HG03064 (cell line): ENCODE measurements around the gene SORCS3.

ENCODE experiments used
- ATAC-seq: cut with Tn5 transposase; IDR thresholded peaks from one replicate; pipeline ENCODE4 v1.9.1; 2021; ENCODE audit warnings: low read depth; ENCODE audit not compliant: unreplicated experiment

The SORCS3 gene

GRCh38 chr10:104824380-104825006 lies 183.4 kb downstream of the SORCS3 start:
- ATAC-seq: no peak

- ATAC-seq: no peak
Measured at GRCh38 chr10:104831272-104831671, 190.2 kb downstream of the SORCS3 start.

GRCh38 chr10:104834580-104834979 lies 193.5 kb downstream of the SORCS3 start:
- no peak for ATAC-seq

- ATAC-seq: no peak
Measured at GRCh38 chr10:104835422-104835821, 194.3 kb downstream of the SORCS3 start.

GRCh38 chr10:104842704-104843103 lies 201.6 kb downstream of the SORCS3 start:
- ATAC-seq: no peak

GRCh38 chr10:104844073-104844472 lies 203.0 kb downstream of the SORCS3 start:
- no peak for ATAC-seq

- ATAC-seq: no peak
Measured at GRCh38 chr10:104850023-104850422, 208.9 kb downstream of the SORCS3 start.

GRCh38 chr10:104867966-104868598 lies 227.0 kb downstream of the SORCS3 start:
- no peak for ATAC-seq

- ATAC-seq: no peak
Measured at GRCh38 chr10:104872691-104873090, 231.6 kb downstream of the SORCS3 start.

GRCh38 chr10:104873161-104873560 lies 232.1 kb downstream of the SORCS3 start:
- no peak for ATAC-seq

GRCh38 chr10:104875561-104875960 lies 234.5 kb downstream of the SORCS3 start:
- ATAC-seq: no peak

- ATAC-seq: no peak
Measured at GRCh38 chr10:104880624-104881398, 239.7 kb downstream of the SORCS3 start.

GRCh38 chr10:104881740-104882139 lies 240.7 kb downstream of the SORCS3 start:
- no peak for ATAC-seq

GRCh38 chr10:104892879-104893617 lies 252.0 kb downstream of the SORCS3 start:
- ATAC-seq: no peak

- ATAC-seq: no peak
Measured at GRCh38 chr10:104893701-104894100, 252.6 kb downstream of the SORCS3 start.

GRCh38 chr10:104894681-104895080 lies 253.6 kb downstream of the SORCS3 start:
- no peak for ATAC-seq

GRCh38 chr10:104895541-104895940 lies 254.5 kb downstream of the SORCS3 start:
- no peak for ATAC-seq

GRCh38 chr10:104895981-104896380 lies 254.9 kb downstream of the SORCS3 start:
- ATAC-seq: no peak

GRCh38 chr10:104897696-104898095 lies 256.6 kb downstream of the SORCS3 start:
- no peak for ATAC-seq

GRCh38 chr10:104899779-104900178 lies 258.7 kb downstream of the SORCS3 start:
- ATAC-seq: no peak

GRCh38 chr10:104903433-104903832 lies 262.3 kb downstream of the SORCS3 start:
- no peak for ATAC-seq
